ENCODE measurements around the gene KCNK16.
A peak's percentile ranks its signal among the peaks of the same experiment; 100 is the strongest.

Gene KCNK16

GRCh38 chr6:39347206-39347605 lies 24.7 kb upstream of the KCNK16 start:
- H3K27ac ChIP-seq, result no peak overlapping the region
- H3K4me3 ChIP-seq (ENCODE audit: low read depth, low read length), result no peak overlapping the region
- TF ChIP-seq, protein P1, sequence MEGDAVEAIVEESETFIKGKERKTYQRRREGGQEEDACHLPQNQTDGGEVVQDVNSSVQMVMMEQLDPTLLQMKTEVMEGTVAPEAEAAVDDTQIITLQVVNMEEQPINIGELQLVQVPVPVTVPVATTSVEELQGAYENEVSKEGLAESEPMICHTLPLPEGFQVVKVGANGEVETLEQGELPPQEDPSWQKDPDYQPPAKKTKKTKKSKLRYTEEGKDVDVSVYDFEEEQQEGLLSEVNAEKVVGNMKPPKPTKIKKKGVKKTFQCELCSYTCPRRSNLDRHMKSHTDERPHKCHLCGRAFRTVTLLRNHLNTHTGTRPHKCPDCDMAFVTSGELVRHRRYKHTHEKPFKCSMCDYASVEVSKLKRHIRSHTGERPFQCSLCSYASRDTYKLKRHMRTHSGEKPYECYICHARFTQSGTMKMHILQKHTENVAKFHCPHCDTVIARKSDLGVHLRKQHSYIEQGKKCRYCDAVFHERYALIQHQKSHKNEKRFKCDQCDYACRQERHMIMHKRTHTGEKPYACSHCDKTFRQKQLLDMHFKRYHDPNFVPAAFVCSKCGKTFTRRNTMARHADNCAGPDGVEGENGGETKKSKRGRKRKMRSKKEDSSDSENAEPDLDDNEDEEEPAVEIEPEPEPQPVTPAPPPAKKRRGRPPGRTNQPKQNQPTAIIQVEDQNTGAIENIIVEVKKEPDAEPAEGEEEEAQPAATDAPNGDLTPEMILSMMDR (IDR thresholded peaks at IDR 0.05; ENCODE audit: low read depth, low read length), result no peak
- no peaks in the 10 kb centered on the region for H3K36me3 ChIP-seq
- DNase-seq, result no peak
- no peaks in the 10 kb centered on the region for H3K9me3 ChIP-seq (ENCODE audit: severe bottlenecking)
- no peaks in the 10 kb centered on the region for H3K27me3 ChIP-seq (ENCODE audit: insufficient read depth, low read depth, severe bottlenecking)

DNA sequence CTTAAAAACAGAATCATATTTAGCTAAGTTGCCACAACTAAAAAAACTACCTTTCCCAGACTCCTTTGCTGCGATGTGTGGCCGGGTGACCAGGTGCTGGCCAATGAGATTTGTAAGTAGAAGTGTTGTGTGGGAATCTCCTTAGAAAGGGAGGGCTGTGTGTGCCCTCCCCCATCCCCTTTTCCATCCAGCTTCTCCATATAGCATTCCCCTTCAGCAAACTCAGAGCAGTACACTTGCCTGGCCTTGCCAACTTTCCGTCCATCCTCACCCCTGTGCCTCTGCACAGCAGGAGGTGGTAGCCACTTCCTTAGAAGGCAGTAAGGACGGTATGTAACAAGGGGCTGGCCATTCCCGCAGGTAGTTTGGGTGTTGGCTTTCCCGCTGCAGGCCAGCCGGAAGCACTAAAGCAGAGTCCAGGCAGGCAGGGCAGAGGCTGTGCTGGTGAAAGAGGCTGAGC lies 22.3 kb upstream of the KCNK16 start:
- Histone ChIP-seq H3K27ac (no peak overlapping the region), H3K9me3 (ENCODE audit: severe bottlenecking) (no peaks in the 10 kb centered on the region), H3K4me3 (ENCODE audit: low read depth, low read length) (no peak overlapping the region), H3K36me3 (no peaks in the 10 kb centered on the region), H3K27me3 (ENCODE audit: insufficient read depth, low read depth, severe bottlenecking) (no peaks in the 10 kb centered on the region)
- peak; percentile 43 for DNase-seq
- TF ChIP-seq, protein P1 (IDR thresholded peaks at IDR 0.05; ENCODE audit: low read depth, low read length), result no peak

DNA sequence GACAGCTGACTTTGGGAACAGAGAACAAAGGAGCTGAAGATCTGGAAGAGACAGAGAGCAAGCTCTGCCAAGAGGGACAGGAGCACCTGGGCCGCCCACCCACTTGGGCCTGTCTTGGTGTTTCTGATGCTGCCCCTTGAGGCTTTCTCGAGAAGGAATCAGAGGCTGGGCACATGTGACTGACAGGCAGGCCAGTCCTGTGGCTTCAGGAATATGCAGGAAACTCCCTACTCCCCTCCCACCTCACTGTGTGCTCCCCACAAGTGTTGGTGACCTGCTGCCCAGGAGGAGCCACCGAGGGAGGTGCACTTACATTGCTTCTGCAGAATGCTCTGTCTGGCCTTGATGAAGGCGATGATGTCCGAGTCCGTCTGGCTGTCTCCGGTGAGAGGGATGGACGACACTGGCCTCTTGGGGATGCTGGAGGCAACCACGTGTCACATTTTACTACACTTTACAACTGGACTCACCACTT lies 20.9 kb upstream of the KCNK16 start:
- Histone ChIP-seq H3K4me3 (ENCODE audit: low read depth, low read length) (no peak overlapping the region), H3K27ac (no peak overlapping the region)

GRCh38 chr6:39342692-39343395 lies 20.3 kb upstream of the KCNK16 start:
- no peak for DNase-seq
- TF ChIP-seq, protein P1 (IDR thresholded peaks at IDR 0.05; ENCODE audit: low read depth, low read length), result no peak
- Histone ChIP-seq H3K27me3 (ENCODE audit: insufficient read depth, low read depth, severe bottlenecking) (no peaks in the 10 kb centered on the region), H3K36me3 (no peaks in the 10 kb centered on the region), H3K4me3 (ENCODE audit: low read depth, low read length) (no peak overlapping the region), H3K9me3 (ENCODE audit: severe bottlenecking) (no peaks in the 10 kb centered on the region), H3K27ac (no peak overlapping the region)

More for the DNA sequence above, 20.9 kb upstream of the KCNK16 start:
- H3K36me3 ChIP-seq, result no peaks in the 10 kb centered on the region
- no peaks in the 10 kb centered on the region for H3K27me3 ChIP-seq (ENCODE audit: insufficient read depth, low read depth, severe bottlenecking)
- TF ChIP-seq, protein P1 (IDR thresholded peaks at IDR 0.05; ENCODE audit: low read depth, low read length), result peak; percentile 28
- no peak for DNase-seq
- no peaks in the 10 kb centered on the region for H3K9me3 ChIP-seq (ENCODE audit: severe bottlenecking)

GRCh38 chr6:39341937-39342336 lies 19.4 kb upstream of the KCNK16 start:
- DNase-seq, result no peak
- TF ChIP-seq, protein P1 (IDR thresholded peaks at IDR 0.05; ENCODE audit: low read depth, low read length), result no peak
- Histone ChIP-seq H3K27me3 (ENCODE audit: insufficient read depth, low read depth, severe bottlenecking) (no peaks in the 10 kb centered on the region), H3K4me3 (ENCODE audit: low read depth, low read length) (no peak overlapping the region), H3K27ac (no peak overlapping the region), H3K9me3 (ENCODE audit: severe bottlenecking) (no peaks in the 10 kb centered on the region), H3K36me3 (no peaks in the 10 kb centered on the region)

All from WERI-Rb-1 (cell line).